Activated CD4-positive, alpha-beta memory T cell treated with anti-CD3 and anti-CD28 coated beads, Interleukin-2, amount 10 ng/mL, durations not matched to agents 7 days and 5 days (primary cell): ENCODE measurements around the gene KCNJ10. TPM values are rescaled to one million over a fixed set of nuclear protein-coding genes. Genes with fewer than 3 reads are reported as not detected.

Experiments used
- CTCF ChIA-PET: fragments of 350-600 bp; sonication (Branson Sonifier 250); formaldehyde crosslinking; loops from one replicate; lab custom pipeline; 2021; ENCODE audit warnings: antibody characterized with exemption, inconsistent platforms; lab: Charles Lee
- POLR2A ChIA-PET: fragments of 350-600 bp; sonication (Branson Sonifier 250); formaldehyde crosslinking; loops from one replicate; lab custom pipeline; 2021; ENCODE audit warnings: antibody characterized with exemption; lab: Charles Lee
- DNase-seq: peaks from one replicate; pipeline ENCODE4 v3.0.0-alpha.2; 2020
- H3K27ac Mint-ChIP-seq: one replicate; pipeline ENCODE4 v1.8.0; 2021; ENCODE audit warnings: mild to moderate bottlenecking, mixed read lengths
- H3K27me3 Mint-ChIP-seq: one replicate; pipeline ENCODE4 v1.8.0; 2021; ENCODE audit warnings: mixed read lengths
- H3K36me3 Mint-ChIP-seq: one replicate; pipeline ENCODE4 v1.8.0; 2021; ENCODE audit warnings: low read depth, mixed read lengths
- H3K4me1 Mint-ChIP-seq: one replicate; pipeline ENCODE4 v1.8.0; 2021; ENCODE audit warnings: mixed read lengths
- H3K4me3 Mint-ChIP-seq: one replicate; pipeline ENCODE4 v1.8.0; 2021; ENCODE audit warnings: mild to moderate bottlenecking, mixed read lengths
- H3K9me3 Mint-ChIP-seq: one replicate; pipeline ENCODE4 v1.8.0; 2021; ENCODE audit warnings: mixed read lengths
- total RNA-seq, 2 experiments: library from RNA; stranded (reverse); gene quantifications; one replicate each; pipeline ENCODE4 v1.2.3, GENCODE V29; 2021

Gene KCNJ10
- total RNA-seq, 2 experiments from 2014 or later: not detected

- Mint-ChIP-seq H3K36me3 (no peaks in the 10 kb centered on the region), H3K9me3 (no peaks in the 10 kb centered on the region), H3K4me1 (peaks cover 39% of the 10 kb centered on the region), H3K27me3 (no peaks in the 10 kb centered on the region), H3K27ac (peak within 1 kb of the TSS; percentile 75), H3K4me3 (peak within 1 kb of the TSS; percentile 79)
- CTCF ChIA-PET: interaction anchor here (0.7 to 6.5 kb wide), 7 partner anchors 9 to 193 kb away, joined by 3 to 84 read pairs (median 4); partner anchors contain the start of gene KCNJ9
- DNase-seq: peak; percentile 94
- POLR2A ChIA-PET: interaction anchor here (0.6 to 2.1 kb wide), 12 partner anchors 11 to 244 kb away, joined by 3 to 14 read pairs (median 4); partner anchors contain the start of genes DCAF8 and TAGLN2
These were observed 28.2 kb upstream of the KCNJ10 start, which contains the start of gene IGSF8 for GRCh38 chr1:160097911-160098851. TSS of gene IGSF8 (minus strand) at chr1:160098619. CDS start at chr1:160098472, 147 bp downstream.

- Mint-ChIP-seq H3K27ac (peak overlapping the region; percentile 70), H3K4me1 (peaks cover 41% of the 10 kb centered on the region), H3K36me3 (no peaks in the 10 kb centered on the region), H3K9me3 (no peaks in the 10 kb centered on the region), H3K4me3 (peak overlapping the region; percentile 79), H3K27me3 (no peaks in the 10 kb centered on the region)
- DNase-seq: peak; percentile 31
- CTCF ChIA-PET: interaction anchor here (1.2 to 6.5 kb wide), 4 partner anchors 13 to 194 kb away, joined by 4 to 84 read pairs (median 8); partner anchors contain the start of gene KCNJ9
- POLR2A ChIA-PET: interaction anchor here (0.7 to 2.1 kb wide), 11 partner anchors 10 to 244 kb away, joined by 3 to 14 read pairs (median 4); partner anchors contain the start of gene DCAF8
These were observed 27.4 kb upstream of the KCNJ10 start for GRCh38 chr1:160097151-160097910.

- no peaks in the 10 kb centered on the region for H3K36me3 Mint-ChIP-seq
- H3K27me3 Mint-ChIP-seq: no peaks in the 10 kb centered on the region
- peaks cover 41% of the 10 kb centered on the region for H3K4me1 Mint-ChIP-seq
- no peak for DNase-seq
- ChIA-PET CTCF (interaction anchor here (1.5 to 6.5 kb wide), 3 partner anchors 12 to 156 kb away, joined by 3 to 84 read pairs (median 8); partner anchors contain the start of gene KCNJ9), POLR2A (interaction anchor here (0.7 to 2.1 kb wide), 7 partner anchors 9 to 309 kb away, joined by 3 to 8 read pairs (median 4); partner anchors contain the start of gene DCAF8)
- no peak overlapping the region for H3K4me3 Mint-ChIP-seq
- no peaks in the 10 kb centered on the region for H3K9me3 Mint-ChIP-seq
- no peak overlapping the region for H3K27ac Mint-ChIP-seq
These were observed 26.5 kb upstream of the KCNJ10 start for GRCh38 chr1:160096274-160097116.

- H3K27ac Mint-ChIP-seq: no peak overlapping the region
- no peaks in the 10 kb centered on the region for H3K9me3 Mint-ChIP-seq
- no peak overlapping the region for H3K4me3 Mint-ChIP-seq
- H3K4me1 Mint-ChIP-seq: peaks cover 35% of the 10 kb centered on the region
- H3K27me3 Mint-ChIP-seq: no peaks in the 10 kb centered on the region
- no peaks in the 10 kb centered on the region for H3K36me3 Mint-ChIP-seq
- no peak for DNase-seq
- CTCF ChIA-PET: interaction anchor here (1.5 to 6.5 kb wide), 3 partner anchors 11 to 157 kb away, joined by 3 to 84 read pairs (median 8); partner anchors contain the start of gene KCNJ9
- POLR2A ChIA-PET: interaction anchor here (1.0 to 1.9 kb wide), 2 partner anchors 10 to 308 kb away, joined by 3 to 8 read pairs; no protein-coding TSS in a partner anchor
These were observed 25.6 kb upstream of the KCNJ10 start for GRCh38 chr1:160095382-160096105.

- ChIA-PET CTCF (interaction anchor here (1.5 to 6.5 kb wide), 3 partner anchors 10 to 157 kb away, joined by 3 to 84 read pairs (median 8); partner anchors contain the start of gene KCNJ9), POLR2A (no interaction called here)
- DNase-seq: no peak
- H3K27ac Mint-ChIP-seq: no peak overlapping the region
- H3K9me3 Mint-ChIP-seq: no peaks in the 10 kb centered on the region
- peaks cover 34% of the 10 kb centered on the region for H3K4me1 Mint-ChIP-seq
- no peaks in the 10 kb centered on the region for H3K36me3 Mint-ChIP-seq
- no peak overlapping the region for H3K4me3 Mint-ChIP-seq
- no peaks in the 10 kb centered on the region for H3K27me3 Mint-ChIP-seq
These were observed 24.8 kb upstream of the KCNJ10 start for GRCh38 chr1:160094806-160095205.

GRCh38 chr1:160094291-160094625, 24.3 kb upstream of the KCNJ10 start:
- ChIA-PET POLR2A (no interaction called here), CTCF (interaction anchor here (2.7 to 6.5 kb wide), 2 partner anchors 9 to 16 kb away, joined by 7 to 84 read pairs; partner anchors contain the start of gene KCNJ9)
- Mint-ChIP-seq H3K27ac (no peak overlapping the region), H3K27me3 (no peaks in the 10 kb centered on the region), H3K4me1 (peaks cover 29% of the 10 kb centered on the region), H3K36me3 (no peaks in the 10 kb centered on the region), H3K4me3 (no peak overlapping the region), H3K9me3 (no peaks in the 10 kb centered on the region)
- no peak for DNase-seq

- Mint-ChIP-seq H3K4me3 (no peak overlapping the region), H3K36me3 (no peaks in the 10 kb centered on the region), H3K27me3 (no peaks in the 10 kb centered on the region), H3K4me1 (peaks cover 26% of the 10 kb centered on the region), H3K9me3 (no peaks in the 10 kb centered on the region), H3K27ac (no peak overlapping the region)
- ChIA-PET POLR2A (no interaction called here), CTCF (interaction anchor here (2.7 to 6.5 kb wide), 2 partner anchors 9 to 15 kb away, joined by 7 to 84 read pairs; partner anchors contain the start of gene KCNJ9)
- DNase-seq: no peak
These were observed 23.8 kb upstream of the KCNJ10 start for GRCh38 chr1:160093624-160094290.

GRCh38 chr1:160093069-160093395, 23.1 kb upstream of the KCNJ10 start:
- ChIA-PET CTCF (interaction anchor here (2.7 kb wide), 1 partner anchor 15 kb away, joined by 7 read pairs; no protein-coding TSS in a partner anchor), POLR2A (no interaction called here)
- Mint-ChIP-seq H3K4me1 (peaks cover 26% of the 10 kb centered on the region), H3K9me3 (no peaks in the 10 kb centered on the region), H3K36me3 (no peaks in the 10 kb centered on the region), H3K27ac (no peak overlapping the region), H3K27me3 (no peaks in the 10 kb centered on the region), H3K4me3 (no peak overlapping the region)
- no peak for DNase-seq

GRCh38 chr1:160092366-160093068, 22.6 kb upstream of the KCNJ10 start:
- Mint-ChIP-seq H3K9me3 (no peaks in the 10 kb centered on the region), H3K27ac (no peak overlapping the region), H3K4me3 (no peak overlapping the region), H3K36me3 (no peaks in the 10 kb centered on the region), H3K4me1 (peaks cover 20% of the 10 kb centered on the region), H3K27me3 (no peaks in the 10 kb centered on the region)
- POLR2A ChIA-PET: no interaction called here
- no peak for DNase-seq
- CTCF ChIA-PET: interaction anchor here (2.7 kb wide), 1 partner anchor 14 kb away, joined by 7 read pairs; no protein-coding TSS in a partner anchor

GRCh38 chr1:160091666-160092223, 21.8 kb upstream of the KCNJ10 start:
- DNase-seq: no peak
- Mint-ChIP-seq H3K36me3 (peaks cover 3% of the 10 kb centered on the region), H3K4me3 (no peak overlapping the region), H3K27ac (no peak overlapping the region), H3K27me3 (no peaks in the 10 kb centered on the region), H3K9me3 (no peaks in the 10 kb centered on the region), H3K4me1 (peaks cover 13% of the 10 kb centered on the region)
- POLR2A ChIA-PET: no interaction called here
- CTCF ChIA-PET: interaction anchor here (2.7 kb wide), 1 partner anchor 13 kb away, joined by 7 read pairs; no protein-coding TSS in a partner anchor
